Stimulated activated CD4-positive, alpha-beta T cell treated with anti-CD3 and anti-CD28 coated beads, Interleukin-4, amount 100 ng/mL, for 1 hour (primary cell): ENCODE results near the gene HNRNPUL1.
A peak's percentile ranks its signal among the peaks of the same experiment; 100 is the strongest.

Experiments used
- DNase-seq: peaks from one replicate; pipeline ENCODE4 v3.0.0-alpha.2; 2020

The HNRNPUL1 gene

DNA sequence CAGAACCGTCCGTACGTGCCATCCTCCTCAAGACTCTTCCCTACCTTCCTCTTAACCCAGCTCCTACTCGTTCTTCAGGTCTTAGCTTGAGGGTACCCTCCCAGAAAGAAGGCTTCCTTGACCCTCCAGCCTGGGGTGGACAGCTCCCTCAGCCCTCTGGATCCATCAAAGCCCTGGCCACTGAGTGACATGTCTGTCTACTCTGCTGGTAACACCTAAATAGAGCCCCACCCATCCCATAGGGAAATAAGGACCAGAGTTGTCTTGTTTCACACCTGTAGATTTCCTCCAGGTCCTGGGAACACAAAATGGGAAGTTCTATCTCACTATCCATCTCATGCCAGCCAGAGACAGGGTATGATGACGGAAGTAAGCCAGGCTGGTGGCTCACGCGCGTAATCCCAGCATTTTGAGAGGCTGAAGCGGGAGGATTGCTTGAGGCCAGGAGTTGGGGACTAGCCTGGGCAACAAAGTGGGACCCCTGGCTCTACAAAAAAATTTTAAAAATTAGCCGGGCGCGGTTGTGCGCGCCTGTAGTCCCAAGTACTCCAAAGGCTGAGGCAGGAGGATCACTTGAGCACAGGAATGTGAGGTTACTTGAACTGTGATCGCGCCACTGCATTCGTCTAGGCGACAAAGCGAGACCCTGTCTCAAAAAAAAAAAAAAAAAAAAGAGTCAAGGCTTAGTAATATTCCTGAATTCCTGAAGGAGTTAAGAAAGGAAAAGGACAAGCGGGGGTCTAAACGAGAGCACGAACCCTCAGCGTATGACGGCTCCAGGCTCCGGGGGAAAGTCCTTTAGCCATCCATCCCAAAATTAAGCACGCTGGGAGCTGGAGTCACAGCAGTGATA lies 45.2 kb downstream of the HNRNPUL1 start:
- no peak for DNase-seq

DNA sequence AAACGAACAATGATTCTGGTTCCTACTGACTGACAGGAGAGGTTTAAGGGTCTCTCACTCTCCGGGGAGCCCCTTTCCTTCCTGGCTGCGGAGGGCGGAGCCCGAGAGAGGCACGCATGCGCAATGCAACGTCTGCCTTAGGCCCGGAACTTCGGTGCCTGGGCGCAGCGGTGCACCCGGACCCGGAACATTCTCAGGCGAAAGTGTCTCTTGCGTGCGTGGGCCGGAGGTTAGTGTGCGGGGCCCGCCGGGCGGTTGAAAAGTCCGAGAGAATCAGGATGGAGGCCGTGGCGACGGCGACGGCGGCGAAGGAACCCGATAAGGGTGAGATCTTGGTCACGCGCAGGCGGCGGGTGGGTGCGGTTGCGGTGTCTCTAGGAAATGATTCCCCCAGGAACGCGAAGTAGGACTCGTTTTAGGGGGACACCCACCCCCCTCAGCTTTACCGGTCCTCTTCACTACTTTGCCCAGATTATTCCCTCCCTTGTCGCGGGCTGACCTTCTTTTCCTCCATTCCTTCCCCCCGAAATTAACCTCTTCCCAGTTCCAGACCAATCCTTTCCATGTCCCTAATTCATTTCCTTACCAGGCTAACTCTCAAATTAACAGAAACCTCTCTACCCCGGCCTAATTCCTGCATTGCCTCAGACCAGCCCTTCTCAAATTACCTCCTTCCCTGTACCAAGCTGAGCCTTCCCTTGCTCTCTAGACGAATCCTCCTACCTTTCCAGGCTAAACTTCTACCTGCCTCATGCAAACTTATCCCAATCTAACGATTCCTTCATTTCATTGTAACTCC lies 46.1 kb downstream of the HNRNPUL1 start, which contains the start of gene CCDC97:
TSS of gene CCDC97 (plus strand) at position 140 of the 799 bp plus-strand sequence. CDS start at position 279, 139 bp downstream.
- DNase-seq: peak; percentile 89

DNA sequence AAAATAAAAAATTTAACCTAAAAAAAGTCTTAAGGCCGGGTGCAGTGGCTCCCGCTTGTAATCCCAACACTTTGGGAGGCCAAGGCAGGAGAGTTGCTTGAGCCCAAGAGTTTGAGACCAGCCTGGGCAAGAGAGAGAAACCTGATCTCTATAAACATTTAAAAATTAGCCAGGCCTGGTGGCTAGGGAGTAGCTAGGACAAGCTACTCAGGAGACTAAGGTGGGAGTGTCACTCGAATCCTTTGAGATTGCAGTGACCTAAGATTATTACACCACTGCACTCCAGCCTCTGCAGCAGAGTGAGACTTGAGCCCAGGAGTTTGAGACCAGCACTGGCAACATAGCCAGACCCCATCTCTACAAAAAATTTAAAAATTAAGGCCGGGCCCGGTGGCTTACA lies 46.9 kb downstream of the HNRNPUL1 start:
- DNase-seq: no peak

DNA sequence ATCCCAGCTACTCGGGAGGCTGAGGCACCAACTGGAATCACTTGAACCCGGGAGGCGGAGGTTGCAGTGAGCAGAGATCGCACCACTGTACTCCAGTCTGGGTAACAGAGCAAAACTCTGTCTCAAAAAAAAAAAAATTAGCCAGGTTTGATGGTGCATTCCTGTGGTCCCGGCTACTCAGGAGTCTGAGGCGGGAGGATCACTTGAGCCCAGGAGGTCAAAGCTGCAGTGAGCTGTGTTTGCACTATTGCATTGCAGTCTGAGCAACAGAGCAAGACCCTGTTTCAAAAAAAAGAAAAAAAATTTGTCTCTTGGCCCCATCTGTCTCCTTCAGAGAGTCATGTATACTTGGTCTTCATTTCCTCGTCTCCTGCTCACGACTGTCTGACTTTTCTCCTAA lies 47.4 kb downstream of the HNRNPUL1 start:
- DNase-seq: no peak

DNA sequence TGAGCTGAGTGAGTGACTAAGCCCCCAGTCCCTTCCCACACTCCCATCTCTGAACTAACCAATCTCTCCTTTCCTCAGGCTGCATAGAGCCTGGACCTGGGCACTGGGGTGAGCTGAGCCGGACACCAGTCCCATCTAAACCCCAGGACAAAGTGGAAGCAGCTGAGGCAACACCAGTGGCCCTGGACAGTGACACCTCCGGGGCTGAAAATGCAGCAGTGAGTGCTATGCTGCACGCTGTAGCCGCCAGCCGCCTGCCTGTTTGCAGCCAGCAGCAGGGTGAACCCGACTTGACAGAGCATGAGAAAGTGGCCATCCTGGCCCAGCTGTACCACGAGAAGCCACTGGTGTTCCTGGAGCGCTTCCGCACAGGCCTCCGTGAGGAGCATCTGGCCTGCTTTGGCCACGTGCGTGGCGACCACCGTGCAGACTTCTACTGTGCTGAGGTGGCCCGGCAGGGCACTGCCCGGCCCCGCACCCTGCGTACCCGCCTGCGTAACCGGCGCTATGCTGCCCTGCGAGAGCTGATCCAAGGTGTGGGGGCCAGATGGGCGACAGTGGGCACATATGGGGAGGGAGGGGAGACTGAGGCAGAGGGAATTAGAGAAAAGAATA lies 52.2 kb downstream of the HNRNPUL1 start:
- no peak for DNase-seq

DNA sequence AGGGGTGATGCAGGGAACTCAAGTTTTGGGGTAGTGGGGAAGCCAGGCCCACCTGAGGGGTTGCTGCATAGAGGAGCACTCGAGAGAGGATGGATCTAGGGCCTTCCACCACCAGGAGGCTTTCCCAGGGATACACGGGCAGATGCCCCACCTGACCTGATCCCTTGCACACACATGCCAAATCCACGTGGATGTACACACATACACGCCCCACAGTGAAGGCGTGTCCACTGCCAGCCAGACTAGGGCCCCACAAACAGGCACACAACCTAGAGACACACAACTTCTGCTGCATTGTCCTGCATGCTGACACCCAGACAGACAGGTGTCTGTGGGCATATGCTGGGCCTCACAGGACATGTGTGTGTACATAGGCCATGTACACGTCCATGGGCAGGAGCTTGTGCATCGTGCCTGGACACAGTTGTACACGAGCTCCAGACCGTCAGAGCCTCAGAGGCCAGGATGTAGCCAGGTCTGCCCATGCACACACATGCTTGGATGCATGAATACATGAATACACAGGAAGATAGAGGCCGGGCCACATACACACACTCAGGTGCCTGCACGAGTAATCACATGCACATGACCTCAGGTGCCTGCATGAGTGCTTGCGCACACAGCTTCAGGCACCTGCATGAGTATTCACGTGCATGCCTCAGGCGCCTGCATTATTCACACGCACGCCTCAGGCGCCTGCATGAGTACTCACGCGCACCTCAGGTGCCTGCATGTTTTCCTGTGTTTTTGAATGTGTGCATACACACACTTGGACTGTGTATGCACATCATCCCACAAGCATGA lies 54.7 kb downstream of the HNRNPUL1 start:
- DNase-seq: no peak

DNA sequence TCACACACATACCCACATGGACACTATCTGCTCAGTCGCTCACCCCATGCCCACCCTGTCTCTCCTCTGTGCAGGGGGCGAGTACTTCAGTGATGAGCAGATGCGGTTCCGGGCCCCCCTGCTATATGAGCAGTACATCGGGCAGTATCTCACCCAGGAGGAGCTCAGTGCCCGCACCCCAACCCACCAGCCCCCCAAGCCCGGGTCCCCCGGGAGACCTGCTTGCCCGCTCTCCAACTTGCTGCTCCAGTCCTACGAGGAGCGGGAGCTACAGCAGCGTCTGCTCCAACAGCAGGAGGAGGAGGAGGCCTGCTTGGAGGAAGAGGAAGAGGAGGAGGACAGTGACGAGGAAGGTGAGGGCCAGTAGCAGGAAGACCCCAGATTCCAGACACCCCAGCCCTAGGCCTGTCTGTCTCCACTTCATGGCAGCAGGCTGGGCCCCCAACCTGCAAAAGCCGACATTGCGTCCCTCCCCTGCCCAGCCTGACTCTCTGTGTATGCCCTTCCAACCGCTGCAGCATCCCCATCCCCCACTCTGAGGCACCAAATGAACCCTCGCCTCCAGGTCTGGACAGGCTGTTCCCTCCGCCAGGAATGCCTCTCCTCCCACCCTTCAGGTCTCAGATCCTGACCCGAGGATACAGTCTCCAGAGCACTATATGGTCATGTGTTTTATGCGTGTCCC lies 55.5 kb downstream of the HNRNPUL1 start:
- no peak for DNase-seq

DNA sequence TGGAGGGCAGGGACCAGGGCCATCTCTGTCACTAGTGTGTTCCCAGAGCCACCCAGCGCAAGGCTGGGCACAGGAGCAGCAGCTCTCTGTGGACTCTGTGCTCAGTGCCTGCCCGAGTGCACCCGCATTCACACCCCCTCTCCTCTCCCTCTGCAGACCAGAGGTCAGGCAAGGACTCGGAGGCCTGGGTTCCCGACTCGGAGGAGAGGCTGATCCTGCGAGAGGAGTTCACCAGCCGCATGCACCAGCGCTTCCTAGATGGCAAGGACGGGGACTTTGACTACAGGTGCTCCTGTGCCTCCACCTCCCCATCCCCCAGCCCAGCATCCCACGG lies 56.0 kb downstream of the HNRNPUL1 start:
- no peak for DNase-seq

DNA sequence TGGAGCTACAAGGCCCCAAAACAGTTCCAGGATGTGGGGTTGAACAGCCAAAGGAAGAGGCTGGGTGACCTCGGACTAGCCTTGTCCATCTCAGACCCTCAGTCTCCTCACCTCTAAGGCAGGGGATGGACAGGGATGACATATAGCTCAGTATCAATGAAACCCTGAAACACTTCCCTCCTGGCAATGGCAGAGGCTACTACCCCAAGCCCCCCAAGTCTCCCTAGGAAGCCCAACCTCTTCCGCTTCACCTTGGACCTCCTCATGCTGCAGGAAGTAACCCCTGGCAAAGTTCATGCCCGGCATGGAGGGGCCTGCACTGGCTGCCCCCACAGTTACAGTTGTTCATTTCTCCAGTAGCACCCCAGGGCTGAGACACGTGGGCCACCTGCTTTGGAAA lies 56.4 kb downstream of the HNRNPUL1 start:
- no peak for DNase-seq

DNA sequence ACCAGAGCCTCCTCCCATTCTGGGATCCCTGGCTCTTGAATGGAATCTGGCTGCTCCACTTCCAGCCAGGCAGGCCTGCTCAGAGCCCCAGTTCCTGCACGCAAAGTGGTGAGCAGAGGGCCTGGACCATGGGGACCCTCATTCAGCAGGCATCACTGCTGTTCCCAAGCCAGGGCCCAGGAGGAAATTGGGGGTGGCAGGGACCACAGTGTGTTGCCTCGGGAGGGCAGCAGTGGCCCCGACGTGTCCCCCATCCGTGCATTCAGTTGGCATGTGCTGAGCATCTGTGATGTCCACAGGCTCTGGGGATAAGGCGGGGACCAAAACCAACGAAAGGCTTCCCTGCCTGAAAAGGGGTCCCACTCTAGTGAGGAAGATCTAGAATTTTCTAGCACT lies 57.0 kb downstream of the HNRNPUL1 start:
- DNase-seq: no peak

DNA sequence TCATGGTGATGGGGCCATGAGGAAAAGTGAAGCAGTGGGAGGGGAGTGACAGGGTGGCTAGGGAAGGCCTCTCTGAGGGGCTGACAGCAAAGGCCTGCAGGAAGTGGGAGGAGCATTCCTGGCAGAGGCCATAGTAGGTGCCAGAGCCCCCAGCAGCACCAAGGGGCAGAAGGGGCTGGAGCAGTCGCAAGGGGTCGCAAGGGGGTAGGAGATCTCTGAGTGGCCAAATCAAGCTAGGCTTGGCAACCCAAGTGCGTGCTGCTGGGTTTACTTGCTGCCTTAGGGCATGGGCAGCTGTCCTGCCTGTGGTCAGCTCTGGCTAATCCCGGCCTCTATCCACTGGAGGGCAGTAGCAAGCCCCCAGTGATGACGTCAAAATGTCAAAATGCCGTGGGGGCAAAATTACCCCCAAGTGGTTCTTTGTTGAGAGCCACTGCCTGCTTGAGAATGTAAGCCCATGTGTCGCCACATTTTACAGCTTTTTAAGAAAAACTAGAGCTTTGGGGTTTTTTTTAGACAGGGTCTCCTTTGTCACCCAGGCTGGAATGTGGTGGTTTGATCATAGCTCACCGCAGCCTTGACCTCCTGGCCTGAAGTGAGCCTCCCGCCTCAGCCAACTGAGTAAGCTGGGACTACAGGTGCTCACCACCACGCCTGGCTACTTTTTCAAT lies 57.6 kb downstream of the HNRNPUL1 start:
- no peak for DNase-seq

DNA sequence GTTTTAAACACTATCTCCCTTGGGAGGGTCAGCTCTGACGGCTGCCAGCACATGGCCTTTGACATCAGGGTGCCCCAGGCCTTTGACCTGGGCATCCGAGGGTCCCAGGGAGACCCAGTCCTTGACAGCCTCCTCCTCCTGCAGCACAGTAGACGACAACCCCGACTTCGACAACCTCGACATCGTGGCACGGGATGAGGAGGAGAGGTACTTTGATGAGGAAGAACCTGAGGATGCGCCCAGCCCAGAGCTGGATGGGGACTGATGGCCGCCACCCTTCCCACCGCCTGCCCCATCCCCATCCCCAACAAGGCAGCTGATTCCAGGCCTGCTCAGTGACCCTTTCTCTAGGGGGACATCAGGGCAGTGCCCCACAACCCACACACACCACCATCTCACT lies 58.3 kb downstream of the HNRNPUL1 start:
- DNase-seq: no peak

DNA sequence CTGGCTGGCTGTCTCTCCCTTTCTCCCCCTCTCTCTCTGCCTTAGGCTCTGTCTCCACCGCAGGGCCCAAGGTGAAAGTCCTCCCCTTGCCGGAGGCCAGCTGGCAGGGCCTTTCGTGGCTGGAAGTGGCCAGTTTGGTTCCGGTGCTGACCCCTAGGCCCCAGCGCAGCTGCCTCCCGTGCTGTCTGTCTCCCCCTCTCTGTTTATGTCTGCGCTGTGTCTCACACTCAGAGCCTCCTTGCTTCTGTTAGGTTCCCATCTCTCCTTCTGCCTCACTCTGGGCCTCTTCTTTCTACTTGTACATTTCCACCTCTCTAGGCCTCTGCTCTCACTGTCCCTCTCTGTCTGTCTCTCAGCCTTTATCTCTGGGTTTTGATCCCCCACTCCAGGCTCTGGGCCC lies 58.9 kb downstream of the HNRNPUL1 start:
- DNase-seq: no peak

DNA sequence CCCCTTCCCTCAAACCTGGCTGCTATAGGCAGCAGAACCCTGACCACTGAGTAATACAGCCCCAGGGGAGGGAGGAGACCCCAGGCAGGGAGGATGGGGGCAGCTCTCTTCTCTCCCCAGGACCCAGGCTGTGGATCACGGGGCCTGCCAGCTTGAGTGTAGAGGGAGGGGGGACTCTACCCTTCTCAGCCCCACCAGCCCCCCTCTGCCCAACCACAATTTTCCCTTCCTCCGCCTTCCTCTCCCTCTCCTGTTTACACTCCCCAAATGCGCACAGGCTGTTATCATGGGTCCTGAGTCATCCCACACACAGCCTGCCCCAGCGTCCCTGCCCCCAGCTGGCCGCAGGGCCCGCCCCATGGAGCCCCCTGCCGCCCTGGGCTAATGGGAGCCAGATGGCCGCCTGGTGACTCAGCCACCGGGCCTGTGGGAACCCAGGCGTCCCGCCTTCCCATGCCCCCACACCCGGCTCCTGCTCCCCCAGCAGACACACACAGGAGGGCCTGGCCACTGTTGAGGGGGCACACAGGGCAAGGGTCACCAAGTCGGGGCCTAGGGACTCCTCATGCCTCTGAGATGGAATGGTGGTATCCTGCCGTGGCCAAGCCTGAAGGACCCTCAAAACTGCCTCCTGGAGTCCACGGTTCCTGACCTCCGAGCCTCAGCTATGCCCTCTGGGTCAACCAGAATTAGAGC lies 59.4 kb downstream of the HNRNPUL1 start:
- DNase-seq: no peak

DNA sequence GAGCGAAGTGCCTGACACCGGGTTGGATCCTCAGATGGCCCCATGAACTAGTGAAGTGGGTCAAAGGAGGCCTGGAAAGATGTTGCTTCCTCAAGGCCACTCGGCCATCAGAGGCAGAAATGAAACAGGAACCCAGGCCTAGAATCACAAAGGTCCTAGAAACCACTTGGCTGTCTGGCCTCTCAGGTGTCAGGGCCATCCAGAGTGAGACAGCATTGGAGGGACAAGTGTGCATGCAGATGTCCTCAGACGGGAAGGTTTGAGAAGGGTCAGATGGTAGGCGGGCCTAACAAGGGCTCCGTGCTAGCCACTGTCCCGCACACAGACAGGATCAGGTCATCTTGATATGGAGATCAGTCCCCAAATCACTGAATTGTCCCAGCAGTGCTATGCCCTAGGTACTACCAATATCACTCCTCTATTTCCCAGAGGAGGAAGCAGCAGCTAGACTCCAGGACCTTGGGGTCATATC lies 60.1 kb downstream of the HNRNPUL1 start:
- no peak for DNase-seq

DNA sequence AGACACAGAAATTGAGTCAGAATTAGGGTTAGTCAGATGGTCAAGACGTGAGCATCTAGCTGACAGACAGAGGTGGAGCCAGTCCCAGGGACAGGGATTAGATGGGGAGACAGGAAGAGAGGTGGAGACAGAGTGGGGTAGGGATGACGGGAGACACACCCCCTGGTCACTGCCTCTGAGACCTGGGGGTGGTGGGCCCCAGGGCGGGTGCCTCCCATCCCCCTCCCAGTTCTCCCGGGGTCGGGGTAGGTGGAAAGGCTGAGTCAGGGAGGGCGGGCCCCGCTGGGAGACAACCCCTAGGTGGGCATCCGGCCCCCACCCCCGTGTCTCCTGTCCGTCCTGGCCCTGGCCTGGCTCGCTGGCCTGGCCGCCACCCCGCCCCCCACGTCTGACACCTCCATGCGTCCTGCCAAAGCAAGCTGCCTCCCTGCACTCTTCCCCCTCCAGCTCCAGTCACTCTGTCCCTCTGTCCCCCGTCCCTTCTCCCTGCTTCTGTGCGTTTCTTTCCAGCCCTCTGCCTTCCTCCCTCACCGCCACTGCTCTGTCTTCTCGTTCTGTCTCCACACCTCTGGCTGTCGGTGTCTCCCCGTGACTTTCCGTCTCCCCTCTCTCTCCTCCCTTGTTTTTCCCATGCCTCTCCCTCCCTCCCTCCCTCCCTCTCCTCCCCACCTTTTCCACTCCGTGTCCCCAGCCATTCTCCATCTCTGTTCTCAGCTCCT lies 60.9 kb downstream of the HNRNPUL1 start:
- DNase-seq: no peak

DNA sequence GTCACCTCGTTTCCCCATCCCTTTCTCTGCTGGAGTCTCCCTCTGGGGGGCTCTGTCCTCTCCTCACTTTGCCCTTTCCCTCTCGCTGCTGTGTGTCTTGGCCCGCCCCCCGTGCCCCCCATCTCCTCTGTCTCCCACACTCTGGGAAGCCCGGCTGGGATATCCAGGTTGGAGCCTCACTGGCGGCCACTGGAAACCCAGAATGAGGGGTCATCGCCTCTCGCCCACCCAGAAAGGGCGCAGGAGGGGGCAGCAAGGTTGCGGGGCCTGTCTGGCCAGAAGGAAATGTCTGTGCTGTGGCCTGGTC lies 61.4 kb downstream of the HNRNPUL1 start:
- no peak for DNase-seq

DNA sequence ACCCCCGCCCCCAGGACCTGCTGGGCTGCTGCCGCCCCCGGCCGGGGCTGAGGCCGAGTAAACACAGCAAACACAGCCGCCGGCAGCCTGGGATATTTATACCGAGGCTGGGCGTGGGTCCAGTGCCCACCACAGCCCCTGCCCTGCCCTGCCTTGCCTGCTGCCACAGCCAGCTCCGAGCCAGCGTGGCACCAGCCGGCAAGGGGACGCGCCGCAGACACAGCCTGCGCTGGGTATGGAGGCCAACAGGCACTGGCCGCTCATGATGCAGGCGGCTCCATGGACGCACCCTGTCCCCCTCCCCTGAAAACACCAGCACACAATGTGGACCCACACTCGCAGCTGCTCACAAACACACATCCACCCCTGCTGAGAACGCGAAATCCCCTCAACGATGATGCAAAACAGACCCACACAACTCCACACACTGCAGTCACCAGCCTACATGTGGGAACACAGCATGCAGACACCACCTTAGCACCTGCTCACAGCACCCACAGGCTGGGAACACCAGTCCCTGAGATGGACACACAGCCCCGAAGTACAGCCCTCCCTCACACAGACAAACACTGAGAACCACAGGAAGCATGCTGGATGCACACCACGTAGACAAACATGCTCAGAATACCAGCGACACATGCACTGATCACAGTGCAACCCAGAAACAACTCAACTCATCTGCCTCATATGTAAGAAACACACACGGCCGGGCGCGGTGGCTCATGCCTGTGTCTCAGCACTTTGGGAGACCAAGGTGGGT lies 62.0 kb downstream of the HNRNPUL1 start:
- peak; percentile 29 for DNase-seq

DNA sequence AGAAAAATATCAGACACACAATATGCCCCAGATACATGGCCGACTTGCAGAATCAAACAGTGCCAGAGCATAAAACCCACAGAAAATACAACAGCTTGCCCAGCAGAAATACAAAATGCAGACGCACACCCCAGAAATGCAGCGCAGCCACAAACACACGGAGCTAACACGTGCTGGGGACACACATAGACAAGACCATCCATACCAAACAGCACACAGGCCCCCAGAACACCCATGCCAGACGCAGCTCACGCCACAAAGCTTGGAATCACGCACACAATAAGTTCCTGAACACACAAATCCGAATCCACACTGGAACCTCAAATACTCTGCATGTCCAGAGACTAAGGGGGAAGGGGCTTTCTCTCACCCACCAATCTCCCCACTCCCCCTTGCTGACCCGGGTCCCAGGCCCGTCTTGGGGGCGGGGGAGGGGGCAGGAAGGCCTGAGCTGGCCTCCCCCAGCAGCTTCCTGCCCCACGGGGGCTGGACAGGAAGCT lies 63.0 kb downstream of the HNRNPUL1 start:
- DNase-seq: no peak
